Right atrium auricular region (tissue), 2 donors: ENCODE results near the gene STEAP1B. TPM values are rescaled to one million over a fixed set of nuclear protein-coding genes. Genes with fewer than 3 reads are reported as not detected.

Experiments
- DNase-seq: peaks from one replicate; pipeline ENCODE4 v3.0.0-alpha.2; 2019; ENCODE audit warnings: low spot score
- H3K27ac ChIP-seq, 2 donors: fragments of 200-600 bp; sonication (generic); 1 replicate in 1 of 2; 2 replicates in 1 of 2; pipeline ENCODE4 v1.5.1; 2016 to 2019
- H3K27me3 ChIP-seq, 2 donors: fragments of 200-600 bp; sonication (generic); one replicate each; pipeline versions ENCODE4 v1.5.1 to v1.6.0; 2017 to 2019
- H3K36me3 ChIP-seq: fragments of 200-600 bp; sonication (generic); one replicate; pipeline ENCODE4 v1.5.1; 2016
- H3K4me1 ChIP-seq, 2 donors: fragments of 200-600 bp; sonication (generic); one replicate each; pipeline versions ENCODE4 v1.5.1 to v1.6.0; 2017 to 2019
- H3K4me3 ChIP-seq, 2 donors: fragments of 200-600 bp; sonication (generic); 1 replicate in 1 of 2; 2 replicates in 1 of 2; pipeline ENCODE4 v1.5.1; 2017 to 2019; ENCODE audit warnings: mild to moderate bottlenecking in 1 of 2, moderate library complexity in 1 of 2
- H3K9me3 ChIP-seq, 2 donors: fragments of 200-600 bp; sonication (generic); one replicate each; pipeline ENCODE4 v1.5.1; 2019
- total RNA-seq, 2 donors: library from RNA; depleted of rRNA; stranded (reverse); fragments of >200 nt; gene quantifications; one replicate each; pipeline ENCODE4 v1.1.0, GENCODE V29; 2016
- TF ChIP-seq, protein P1 (sequence below), 2 donors: fragments of 200-600 bp; sonication (generic); IDR thresholded peaks; one replicate each; pipeline ENCODE4 v1.5.1; 2019; ENCODE audit warnings: antibody characterized with exemption in 2 of 2

Gene STEAP1B
- total RNA-seq, 2 donors from 2014 or later, result 0.39 TPM; not detected in 1

DNA sequence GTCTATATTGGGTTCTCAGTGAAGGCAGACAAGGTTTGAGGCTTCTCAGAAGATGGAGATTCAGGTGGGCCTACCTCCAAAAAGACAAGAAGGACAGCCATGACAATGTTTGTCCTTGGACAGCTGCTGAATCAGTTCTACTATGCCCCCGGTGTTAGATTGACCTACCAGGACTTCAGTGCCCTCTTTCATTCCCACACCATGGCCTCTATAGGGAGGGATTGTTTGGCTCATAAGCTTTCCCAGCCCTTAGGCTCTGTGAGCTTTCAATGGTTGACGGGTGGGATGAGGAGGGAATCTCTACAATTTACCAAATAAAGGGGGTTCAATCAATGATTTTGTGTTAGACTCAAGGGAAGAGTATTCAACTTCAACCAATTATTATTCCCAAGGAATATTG lies 119.7 kb downstream of the STEAP1B start:
- Histone ChIP-seq H3K9me3 (no peaks in the 10 kb centered on the region), H3K4me1 (peaks cover 0 to 9% of the 10 kb centered on the region in 2 donors), H3K36me3 (no peaks in the 10 kb centered on the region), H3K27me3 (no peaks in the 10 kb centered on the region), H3K27ac (no peak overlapping the region), H3K4me3 (no peak overlapping the region)
- TF ChIP-seq, protein P1, sequence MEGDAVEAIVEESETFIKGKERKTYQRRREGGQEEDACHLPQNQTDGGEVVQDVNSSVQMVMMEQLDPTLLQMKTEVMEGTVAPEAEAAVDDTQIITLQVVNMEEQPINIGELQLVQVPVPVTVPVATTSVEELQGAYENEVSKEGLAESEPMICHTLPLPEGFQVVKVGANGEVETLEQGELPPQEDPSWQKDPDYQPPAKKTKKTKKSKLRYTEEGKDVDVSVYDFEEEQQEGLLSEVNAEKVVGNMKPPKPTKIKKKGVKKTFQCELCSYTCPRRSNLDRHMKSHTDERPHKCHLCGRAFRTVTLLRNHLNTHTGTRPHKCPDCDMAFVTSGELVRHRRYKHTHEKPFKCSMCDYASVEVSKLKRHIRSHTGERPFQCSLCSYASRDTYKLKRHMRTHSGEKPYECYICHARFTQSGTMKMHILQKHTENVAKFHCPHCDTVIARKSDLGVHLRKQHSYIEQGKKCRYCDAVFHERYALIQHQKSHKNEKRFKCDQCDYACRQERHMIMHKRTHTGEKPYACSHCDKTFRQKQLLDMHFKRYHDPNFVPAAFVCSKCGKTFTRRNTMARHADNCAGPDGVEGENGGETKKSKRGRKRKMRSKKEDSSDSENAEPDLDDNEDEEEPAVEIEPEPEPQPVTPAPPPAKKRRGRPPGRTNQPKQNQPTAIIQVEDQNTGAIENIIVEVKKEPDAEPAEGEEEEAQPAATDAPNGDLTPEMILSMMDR (IDR thresholded peaks at IDR 0.05), result no peak
- DNase-seq, result no peak

DNA sequence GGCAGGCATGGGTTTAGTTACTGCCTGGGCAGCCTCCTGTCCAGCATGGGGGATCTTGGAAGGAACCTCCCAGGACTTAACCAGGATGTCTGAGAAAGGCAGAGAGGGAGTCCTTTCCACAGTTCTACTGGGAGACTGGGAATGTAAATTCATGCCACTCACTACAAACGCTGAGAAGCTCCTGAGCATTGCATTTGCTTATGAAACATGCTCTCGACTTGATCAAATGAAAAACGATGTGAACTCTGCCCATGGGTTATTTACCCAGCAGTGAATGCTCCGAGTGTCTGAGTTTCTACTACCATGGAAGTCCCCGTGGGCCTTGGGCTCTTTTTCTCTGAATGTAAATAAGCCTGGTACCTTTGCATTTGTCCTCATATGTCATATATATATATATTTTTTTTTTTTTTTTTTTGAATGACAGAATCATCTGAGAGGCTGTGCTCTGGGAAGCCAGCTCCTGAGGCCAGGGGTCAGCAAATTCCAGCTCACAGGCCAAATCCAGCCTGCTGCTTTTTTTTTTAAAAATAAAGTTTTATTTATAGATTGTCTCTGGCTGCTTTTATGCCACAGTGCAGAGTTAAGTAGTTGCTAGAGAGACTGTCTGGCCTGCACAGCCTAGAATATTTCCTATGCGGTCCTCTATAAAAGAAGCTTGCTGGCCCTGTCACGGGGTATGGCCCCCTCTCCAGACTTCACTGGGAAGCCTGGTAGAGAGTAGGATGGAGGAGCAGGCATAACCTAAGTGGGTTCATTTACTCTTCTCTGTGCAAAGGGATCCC lies 121.6 kb downstream of the STEAP1B start:
- H3K27me3 ChIP-seq, result no peaks in the 10 kb centered on the region
- no peak overlapping the region for H3K27ac ChIP-seq
- peaks cover 0 to 9% of the 10 kb centered on the region in 2 donors for H3K4me1 ChIP-seq
- H3K9me3 ChIP-seq, result no peaks in the 10 kb centered on the region
- H3K4me3 ChIP-seq, result no peak overlapping the region
- no peaks in the 10 kb centered on the region for H3K36me3 ChIP-seq
- TF ChIP-seq, protein P1 (IDR thresholded peaks at IDR 0.05), result no peak
- DNase-seq, result no peak

- no peaks in the 10 kb centered on the region for H3K36me3 ChIP-seq
- H3K27me3 ChIP-seq, result no peaks in the 10 kb centered on the region
- no peak for DNase-seq
- H3K4me1 ChIP-seq, result peaks cover 0 to 9% of the 10 kb centered on the region in 2 donors
- H3K27ac ChIP-seq, result no peak overlapping the region
- TF ChIP-seq, protein P1 (IDR thresholded peaks at IDR 0.05), result no peak
- no peaks in the 10 kb centered on the region for H3K9me3 ChIP-seq
- no peak overlapping the region for H3K4me3 ChIP-seq
These were observed 122.3 kb downstream of the STEAP1B start for GRCh38 chr7:22377703-22378102.

- Histone ChIP-seq H3K4me1 (peaks cover 0 to 9% of the 10 kb centered on the region in 2 donors), H3K27me3 (no peaks in the 10 kb centered on the region), H3K9me3 (no peaks in the 10 kb centered on the region), H3K4me3 (no peak overlapping the region), H3K27ac (no peak overlapping the region), H3K36me3 (no peaks in the 10 kb centered on the region)
- TF ChIP-seq, protein P1 (IDR thresholded peaks at IDR 0.05), result no peak
- DNase-seq, result no peak
These were observed 124.5 kb downstream of the STEAP1B start for GRCh38 chr7:22375359-22376048.

- Histone ChIP-seq H3K4me3 (no peak overlapping the region), H3K4me1 (peaks cover 0 to 9% of the 10 kb centered on the region in 2 donors), H3K27ac (no peak overlapping the region), H3K36me3 (no peaks in the 10 kb centered on the region), H3K27me3 (no peaks in the 10 kb centered on the region), H3K9me3 (no peaks in the 10 kb centered on the region)
- TF ChIP-seq, protein P1 (IDR thresholded peaks at IDR 0.05), result no peak
- no peak for DNase-seq
These were observed 126.1 kb downstream of the STEAP1B start for GRCh38 chr7:22373911-22374310.
